K562 (cell line): Measurements from ENCODE around the gene SEC61A1. TPM values are rescaled to one million over a fixed set of nuclear protein-coding genes. Genes with fewer than 3 reads are reported as not detected.

Source experiments
- ASH1L ChIP-seq: fragments of 450-650 bp; IDR thresholded peaks from 2 replicates; pipeline ENCODE4 v1.6.1; 2018; ENCODE audit warnings: borderline replicate concordance, mild to moderate bottlenecking, low read depth; ENCODE audit not compliant: partially characterized antibody
- BRF1 ChIP-seq: IDR thresholded peaks from 3 replicates; pipeline ENCODE4 v1.6.1; 2011; ENCODE audit warnings: borderline replicate concordance, mild to moderate bottlenecking; ENCODE audit not compliant: insufficient read length; ENCODE audit errors: extremely low read depth
- CBX5 ChIP-seq: IDR thresholded peaks from 2 replicates; pipeline ENCODE4 v1.6.1; 2014; ENCODE audit warnings: low read depth, borderline replicate concordance
- CREB1 ChIP-seq, 2 experiments: sonication (generic) in 1 of 2; formaldehyde crosslinking in 1 of 2; IDR thresholded peaks; 2 replicates each; pipeline versions ENCODE4 v1.6.1 to v1.8.0; 2012 to 2022; ENCODE audit warnings: inconsistent platforms in 1 of 2, mild to moderate bottlenecking in 1 of 2, missing genetic modification reagents in 1 of 2, moderate library complexity in 1 of 2
- E2F4 ChIP-seq: sonication (generic); formaldehyde crosslinking; IDR thresholded peaks from 2 replicates; pipeline ENCODE4 v1.8.0; 2022; ENCODE audit warnings: mild to moderate bottlenecking, low read depth, missing genetic modification reagents
- HNRNPH1 ChIP-seq: fragments of 200-400 bp; formaldehyde crosslinking; optimal IDR thresholded peaks from 2 replicates; pipeline ENCODE3; 2017; ENCODE audit warnings: low read depth, mild to moderate bottlenecking, low read length, moderate library complexity
- HNRNPK ChIP-seq: fragments of 200-400 bp; formaldehyde crosslinking; IDR thresholded peaks from one replicate; pipeline ENCODE4 v1.6.1; 2018; ENCODE audit warnings: mild to moderate bottlenecking, low read depth, low read length; ENCODE audit not compliant: poor library complexity, severe bottlenecking
- PCBP1 ChIP-seq: fragments of 200-400 bp; formaldehyde crosslinking; IDR thresholded peaks from 2 replicates; pipeline ENCODE4 v1.6.1; 2018; ENCODE audit warnings: mild to moderate bottlenecking, low read depth, low read length; ENCODE audit not compliant: poor library complexity, severe bottlenecking
- PTTG1 ChIP-seq: fragments of 450-650 bp; IDR thresholded peaks from 2 replicates; pipeline ENCODE4 v1.6.1; 2016; ENCODE audit warnings: low read depth, mild to moderate bottlenecking, missing genetic modification characterization, missing compliant biosample characterization
- RHOXF2B ChIP-seq: fragments of 250-450 bp; sonication (Bioruptor Pico); conservative IDR thresholded peaks from 2 replicates; pipeline ENCODE4 v1.5.1; 2021
- ZFP30 ChIP-seq: fragments of 250-450 bp; sonication (Bioruptor Pico); IDR thresholded peaks from 2 replicates; pipeline ENCODE4 v1.8.0; 2022; ENCODE audit warnings: moderate library complexity, mild to moderate bottlenecking, inconsistent platforms, borderline replicate concordance
- ZNF134 ChIP-seq: fragments of 250-450 bp; sonication (Bioruptor Pico); conservative IDR thresholded peaks from 2 replicates; pipeline ENCODE4 v1.4.0; 2020
- ZNF263 ChIP-seq: sonication (generic); formaldehyde crosslinking; IDR thresholded peaks from 2 replicates; pipeline ENCODE4 v1.8.0; 2022; ENCODE audit warnings: mild to moderate bottlenecking, missing genetic modification reagents, borderline replicate concordance
- ZNF384 ChIP-seq: IDR thresholded peaks from 2 replicates; pipeline ENCODE4 v1.6.1; 2012; ENCODE audit warnings: low read depth, low read length, improper control_type of control experiment
- ZNF639 ChIP-seq, 2 experiments: fragments of 200-800 bp in 1 of 2; sonication (Bioruptor generic) in 1 of 2; sonication (generic) in 1 of 2; formaldehyde crosslinking in 1 of 2; IDR thresholded peaks in 1 of 2; conservative IDR thresholded peaks in 1 of 2; 2 replicates each; pipeline versions ENCODE4 v1.5.0 to v1.6.1; 2016 to 2020; ENCODE audit warnings: missing compliant biosample characterization in 1 of 2, missing genetic modification characterization in 1 of 2, missing genetic modification reagents in 1 of 2
- polyA plus RNA-seq, 8 experiments: library from polyadenylated mRNA; depleted of rRNA in 4 of 8; stranded (reverse) in 5 of 8; unstranded in 3 of 8; fragments of >200 nt; fragmentation: Nextera tagmentation in 2 of 8; fragmentation: Illumina TruSeq in 1 of 8; extraction: Ambion mirVana in 2 of 8; extraction: Trizol in 1 of 8; gene quantifications; 2 replicates each; pipeline versions ENCODE4 v1.2.1 to v1.2.3, GENCODE V29; 2011 to 2014; ENCODE audit warnings: inconsistent platforms in 1 of 8, missing spikeins in 1 of 8
- total RNA-seq, 7 experiments: library from RNA; depleted of rRNA in 6 of 7; stranded (reverse); fragments of >200 nt in 6 of 7; fragmentation: Illumina TruSeq in 2 of 7; extraction: Trizol in 2 of 7; gene quantifications; 2 replicates each; pipeline versions ENCODE4 v1.2.1 to v1.2.3, GENCODE V29; 2011 to 2021; ENCODE audit warnings: low replicate concordance in 1 of 7
- TF ChIP-seq, protein P1 (sequence below): fragments of 450-650 bp; IDR thresholded peaks from 2 replicates; pipeline ENCODE4 v1.6.1; 2017; ENCODE audit warnings: mild to moderate bottlenecking, moderate library complexity
- TF ChIP-seq, protein P2 (sequence below): fragments of 450-650 bp; formaldehyde crosslinking; IDR thresholded peaks from 2 replicates; pipeline ENCODE4 v1.4.0; 2020; ENCODE audit warnings: mild to moderate bottlenecking, moderate library complexity

The SEC61A1 gene
- total and polyA plus RNA-seq, 9 of the 15 experiments (the other 6 are each of a cell fraction or from before 2014, with no cell fraction given): 1.9 to 140 (median 79.1) TPM

DNA sequence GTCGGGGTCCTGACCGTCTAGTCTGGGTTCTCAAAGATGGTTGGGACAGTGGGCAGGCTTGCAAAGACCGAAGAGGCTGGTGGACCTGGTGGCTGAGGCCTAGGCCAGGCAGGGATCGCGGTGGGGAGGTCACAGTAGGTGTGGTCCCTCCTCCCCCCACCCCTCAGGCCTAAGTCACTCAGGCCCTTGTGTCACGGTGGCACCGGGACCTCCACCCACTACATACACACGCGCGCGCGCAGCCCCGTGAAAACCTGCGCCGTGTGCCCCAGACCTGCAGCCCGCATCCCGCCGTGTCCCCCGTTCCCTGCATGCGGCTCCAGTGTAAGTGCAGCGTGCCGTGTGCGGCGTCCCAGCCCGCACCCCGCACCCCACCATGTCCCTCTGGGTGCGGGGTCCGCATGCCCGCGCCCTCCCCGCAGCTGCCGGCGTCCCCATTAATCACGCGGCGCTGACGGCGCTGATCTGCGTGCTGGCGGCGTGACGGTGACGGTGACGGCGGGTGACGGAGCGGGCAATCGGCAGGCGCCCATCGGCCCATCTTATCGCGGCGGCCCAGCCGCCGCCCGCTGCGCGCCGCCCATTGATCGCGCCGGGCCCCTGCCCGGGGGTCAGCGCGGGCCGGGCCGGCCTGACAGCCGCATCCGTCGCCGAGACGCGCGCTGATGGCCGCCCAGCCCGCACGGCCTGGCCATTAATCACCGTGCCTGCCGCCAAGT lies 24.4 kb downstream of the SEC61A1 start (continued):
- TF ChIP-seq ZFP30 (no peak), PCBP1 (peak; percentile 60), ZNF263 (CRISPR knock-in tag) (no peak), CBX5 (no peak), E2F4 (CRISPR knock-in tag) (no peak), CREB1 (IDR thresholded peaks at IDR 0.05) (peak; percentile 97), CREB1 (CRISPR knock-in tag; IDR thresholded peaks at IDR 0.05) (peak; percentile 91), ASH1L (no peak), RHOXF2B (CRISPR knock-in tag) (no peak), PTTG1 (tag) (no peak), BRF1 (no peak), ZNF134 (CRISPR knock-in tag) (no peak), HNRNPK (peak; percentile 46), ZNF639 (CRISPR knock-in tag; conservative IDR thresholded peaks at IDR 0.05 in 1 of 2, IDR thresholded peaks at IDR 0.05 in 1 of 2) (peak in 1 of 2 experiments; percentile 90; a peak in 2 of 4 replicates), ZNF384 (no peak), HNRNPH1 (no peak)
- TF ChIP-seq, protein P1, sequence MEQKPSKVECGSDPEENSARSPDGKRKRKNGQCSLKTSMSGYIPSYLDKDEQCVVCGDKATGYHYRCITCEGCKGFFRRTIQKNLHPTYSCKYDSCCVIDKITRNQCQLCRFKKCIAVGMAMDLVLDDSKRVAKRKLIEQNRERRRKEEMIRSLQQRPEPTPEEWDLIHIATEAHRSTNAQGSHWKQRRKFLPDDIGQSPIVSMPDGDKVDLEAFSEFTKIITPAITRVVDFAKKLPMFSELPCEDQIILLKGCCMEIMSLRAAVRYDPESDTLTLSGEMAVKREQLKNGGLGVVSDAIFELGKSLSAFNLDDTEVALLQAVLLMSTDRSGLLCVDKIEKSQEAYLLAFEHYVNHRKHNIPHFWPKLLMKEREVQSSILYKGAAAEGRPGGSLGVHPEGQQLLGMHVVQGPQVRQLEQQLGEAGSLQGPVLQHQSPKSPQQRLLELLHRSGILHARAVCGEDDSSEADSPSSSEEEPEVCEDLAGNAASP: no peak
- TF ChIP-seq, protein P2, sequence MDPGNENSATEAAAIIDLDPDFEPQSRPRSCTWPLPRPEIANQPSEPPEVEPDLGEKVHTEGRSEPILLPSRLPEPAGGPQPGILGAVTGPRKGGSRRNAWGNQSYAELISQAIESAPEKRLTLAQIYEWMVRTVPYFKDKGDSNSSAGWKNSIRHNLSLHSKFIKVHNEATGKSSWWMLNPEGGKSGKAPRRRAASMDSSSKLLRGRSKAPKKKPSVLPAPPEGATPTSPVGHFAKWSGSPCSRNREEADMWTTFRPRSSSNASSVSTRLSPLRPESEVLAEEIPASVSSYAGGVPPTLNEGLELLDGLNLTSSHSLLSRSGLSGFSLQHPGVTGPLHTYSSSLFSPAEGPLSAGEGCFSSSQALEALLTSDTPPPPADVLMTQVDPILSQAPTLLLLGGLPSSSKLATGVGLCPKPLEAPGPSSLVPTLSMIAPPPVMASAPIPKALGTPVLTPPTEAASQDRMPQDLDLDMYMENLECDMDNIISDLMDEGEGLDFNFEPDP (CRISPR knock-in tag): no peak
